Lung microvascular endothelial cell (primary cell): ENCODE measurements around the gene MATCAP1. TPM values are rescaled to one million over a fixed set of nuclear protein-coding genes. Genes with fewer than 3 reads are reported as not detected.

Experiments used
- DNase-seq, 2 donors: peaks; one replicate each; pipeline versions ENCODE4 v3.0.0 to v3.0.0-alpha.2; 2010; ENCODE audit warnings: low read depth in 2 of 2
- total RNA-seq: library from RNA; depleted of rRNA; stranded (reverse); fragments of >200 nt; gene quantifications from 2 replicates; pipeline ENCODE4 v1.2.1, GENCODE V29; 2014

Gene MATCAP1
- total RNA-seq, 1 donor from 2014 or later: 10.1 TPM

DNA sequence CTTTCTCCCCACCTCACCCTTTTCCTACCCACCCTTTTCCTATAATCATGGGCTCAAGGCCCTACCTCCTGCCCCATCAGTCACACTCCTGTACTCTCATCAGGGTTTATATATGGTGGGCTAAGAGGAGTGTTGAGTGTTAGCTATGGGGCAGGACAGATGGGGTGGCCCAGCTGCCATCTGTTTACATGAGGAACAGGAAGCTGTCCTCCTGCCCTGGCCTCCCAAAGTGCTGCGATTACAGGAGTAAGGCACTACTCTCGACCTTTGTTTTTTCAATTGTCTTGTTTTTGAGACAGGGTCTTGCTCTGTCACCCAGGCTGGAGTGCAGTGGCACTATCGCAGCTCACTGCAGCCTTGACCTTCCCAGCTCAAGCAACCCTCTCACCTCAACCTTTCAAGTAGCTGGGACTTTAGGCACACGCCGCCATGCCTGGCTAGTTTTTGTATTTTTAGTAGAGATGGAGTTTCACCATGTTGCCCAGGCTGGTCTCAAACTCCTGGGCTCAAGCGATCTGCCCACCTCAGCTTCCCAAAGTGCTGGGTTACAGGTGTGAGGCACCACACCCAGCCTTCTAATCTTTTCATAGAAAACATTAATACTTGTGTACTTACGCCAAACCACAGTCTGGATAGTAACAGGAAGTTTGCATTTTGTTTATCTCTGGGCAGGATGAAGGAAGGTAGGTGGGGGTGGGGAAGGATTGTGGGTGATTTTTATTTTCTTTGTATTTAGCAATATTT lies 25.7 kb downstream of the MATCAP1 start:
- no peak for DNase-seq

DNA sequence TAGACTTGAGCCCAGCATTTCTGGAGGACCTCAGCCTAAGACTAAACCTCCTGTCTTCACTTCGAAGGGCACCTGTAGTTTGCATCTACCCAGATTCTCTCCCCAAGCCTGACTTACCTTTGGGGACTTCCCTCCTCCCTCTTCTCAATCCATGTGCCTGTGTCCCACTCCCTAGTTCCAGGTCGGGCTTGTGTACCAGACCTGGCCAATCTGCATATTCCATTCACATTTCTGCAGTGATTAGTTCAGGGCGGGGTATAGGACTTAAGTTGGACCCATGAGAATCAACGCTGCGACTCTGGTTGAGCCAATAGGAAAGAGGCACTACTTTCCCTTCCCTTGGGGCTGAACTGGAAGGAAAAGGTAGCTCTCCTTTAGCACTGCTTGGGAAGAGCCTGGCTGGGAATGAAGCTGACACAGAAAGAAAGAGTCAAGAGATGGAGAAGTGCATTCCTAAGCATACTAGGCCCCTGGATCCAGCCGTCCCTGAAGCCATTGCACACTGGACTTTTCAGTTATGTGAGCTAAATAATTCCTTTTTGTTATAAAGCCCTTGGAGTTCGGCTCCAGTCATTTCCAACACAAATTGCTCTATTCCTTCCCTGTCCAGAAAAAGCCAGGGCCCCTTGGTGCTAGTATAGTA lies 26.5 kb downstream of the MATCAP1 start:
- no peak for DNase-seq

DNA sequence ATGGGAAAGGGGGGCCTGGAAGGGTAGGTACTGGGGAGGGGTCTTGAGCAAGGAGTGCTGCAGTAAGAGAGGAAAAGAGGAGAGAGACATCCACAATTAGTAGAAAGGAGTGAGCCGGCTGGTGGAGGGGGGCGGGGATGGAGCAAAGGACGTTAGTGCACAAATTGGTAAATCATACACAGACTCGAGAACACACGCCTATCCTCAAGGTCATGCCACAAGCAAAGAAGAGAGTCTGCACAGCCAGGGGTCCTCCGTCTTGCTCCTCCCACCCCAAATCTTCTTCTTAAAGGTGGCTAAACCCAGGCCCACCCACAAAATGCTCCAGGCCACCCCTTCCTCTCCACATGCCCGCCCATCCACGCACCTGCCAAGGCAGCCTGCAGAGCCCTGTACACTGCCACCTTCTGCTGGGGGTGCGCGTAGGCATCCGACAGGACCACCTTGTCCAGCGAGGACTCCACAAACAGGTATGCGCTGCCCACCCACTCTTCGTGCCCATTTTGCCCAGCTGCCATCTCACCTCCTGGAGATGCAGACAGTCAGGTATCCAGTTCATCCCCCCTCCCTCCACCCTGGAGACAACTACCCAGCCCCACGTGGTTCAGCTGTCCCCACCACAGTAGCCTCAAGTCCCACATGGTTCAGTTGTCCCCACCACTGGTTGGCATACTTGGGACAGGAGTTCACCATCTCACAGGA lies 27.5 kb downstream of the MATCAP1 start:
- no peak for DNase-seq

DNA sequence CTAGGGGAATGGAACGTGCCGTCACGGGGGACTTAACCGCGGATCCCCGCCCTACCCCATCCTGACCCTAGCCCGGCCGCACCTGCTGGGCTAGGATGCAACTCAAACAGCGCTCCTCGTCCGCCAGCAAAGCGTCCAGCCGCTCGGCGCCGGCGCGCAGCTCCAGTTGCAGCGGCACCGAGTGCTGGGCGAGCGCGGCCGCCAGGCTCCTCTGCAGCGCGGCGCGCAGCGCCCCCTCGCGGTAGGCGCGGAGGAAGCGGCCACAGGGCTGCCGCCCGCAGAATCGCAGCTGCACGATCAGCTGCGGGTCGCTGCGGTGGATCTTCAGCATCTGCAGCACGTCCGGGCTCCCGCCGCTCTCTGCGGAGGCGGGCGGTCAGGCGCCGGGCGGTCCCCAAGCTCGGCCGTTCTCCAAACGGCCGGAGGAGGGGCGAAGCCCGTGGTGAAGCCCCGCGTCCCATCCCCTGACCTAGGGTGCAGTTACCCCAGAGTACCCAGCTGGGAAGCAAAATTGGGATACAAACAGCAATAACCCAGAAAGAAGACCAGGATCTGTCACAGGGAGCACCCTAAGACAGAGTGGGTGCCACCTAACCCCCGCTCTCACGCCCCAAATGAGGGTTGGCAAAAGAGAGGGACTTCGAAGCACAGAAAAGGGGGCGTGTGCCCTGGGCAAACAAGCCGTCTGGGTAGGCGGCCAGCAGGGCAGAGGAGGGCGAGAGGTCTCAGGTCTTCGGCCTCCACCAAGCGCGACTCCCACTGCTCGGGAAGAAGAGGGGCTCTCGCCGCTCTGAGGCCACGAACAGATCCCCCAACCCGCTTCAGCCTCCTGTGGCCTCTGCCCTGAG lies 28.2 kb downstream of the MATCAP1 start:
- peak; percentile 77 to 86 for DNase-seq

DNA sequence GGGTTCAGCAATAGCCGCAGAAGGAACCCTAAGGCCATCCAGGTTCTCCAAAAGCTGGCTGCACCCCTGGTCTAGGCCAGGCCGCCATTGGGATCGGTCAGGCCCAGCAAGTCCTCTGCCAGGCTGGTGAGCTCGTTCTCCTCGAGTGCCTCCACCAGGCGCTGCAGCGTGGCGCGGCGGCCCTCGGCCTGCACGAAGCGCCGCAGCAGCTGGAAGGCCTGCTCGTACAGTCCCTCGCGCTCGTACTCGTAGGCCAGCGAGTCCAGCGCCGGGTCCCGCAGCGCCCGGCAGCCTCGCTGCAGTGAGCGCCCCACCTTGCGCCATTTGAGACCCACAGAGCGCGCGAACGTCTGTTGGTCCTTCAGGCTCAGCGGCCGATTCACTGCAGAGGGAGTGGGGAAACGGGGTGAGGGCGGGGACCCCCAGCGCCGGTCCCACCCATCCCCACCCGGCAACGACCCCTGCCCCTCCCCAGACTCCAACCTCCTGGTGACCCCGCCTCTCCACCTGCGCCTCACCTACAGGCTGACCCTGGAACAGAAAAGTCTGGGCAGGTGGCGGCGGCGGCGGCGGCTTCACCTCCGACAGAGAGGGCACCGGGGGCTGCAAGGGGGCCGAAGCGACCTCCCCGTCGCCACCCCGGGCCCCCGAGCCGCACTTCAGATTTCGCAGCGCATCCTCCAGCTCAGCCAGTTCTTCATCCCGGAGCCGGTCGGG lies 29.0 kb downstream of the MATCAP1 start:
- DNase-seq: no peak

DNA sequence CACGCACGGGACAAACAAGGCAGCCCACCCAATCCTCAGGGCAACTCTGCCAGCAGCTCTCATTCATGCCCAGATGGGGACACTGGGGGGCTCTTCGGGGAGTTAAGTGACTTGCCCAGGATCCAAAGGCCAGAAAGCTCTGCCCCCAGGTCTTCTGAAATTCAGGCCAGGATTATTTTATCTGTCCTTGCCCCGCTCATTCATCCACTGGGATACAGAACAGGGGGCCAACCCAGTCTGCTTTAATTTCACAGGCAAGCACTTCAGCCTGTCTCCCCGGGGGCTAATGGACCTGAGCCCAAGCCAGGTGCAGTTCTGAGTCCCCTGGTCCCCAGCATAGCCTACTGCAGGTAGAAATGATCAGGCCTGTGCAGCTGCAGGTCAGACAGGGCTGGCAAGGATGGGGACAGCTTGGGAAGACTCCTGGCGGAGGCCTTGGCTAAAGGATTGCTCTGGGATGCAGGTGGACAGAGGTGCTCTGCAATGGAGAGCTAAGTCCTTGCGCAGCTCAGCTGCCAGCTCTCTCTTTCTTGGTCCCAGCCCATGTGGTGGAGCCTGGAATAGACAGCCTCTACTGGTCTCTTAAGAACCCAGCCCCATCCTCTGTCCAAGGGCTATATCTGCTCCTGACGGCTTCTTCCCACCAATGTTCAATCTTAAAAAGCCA lies 32.2 kb downstream of the MATCAP1 start:
- no peak for DNase-seq

DNA sequence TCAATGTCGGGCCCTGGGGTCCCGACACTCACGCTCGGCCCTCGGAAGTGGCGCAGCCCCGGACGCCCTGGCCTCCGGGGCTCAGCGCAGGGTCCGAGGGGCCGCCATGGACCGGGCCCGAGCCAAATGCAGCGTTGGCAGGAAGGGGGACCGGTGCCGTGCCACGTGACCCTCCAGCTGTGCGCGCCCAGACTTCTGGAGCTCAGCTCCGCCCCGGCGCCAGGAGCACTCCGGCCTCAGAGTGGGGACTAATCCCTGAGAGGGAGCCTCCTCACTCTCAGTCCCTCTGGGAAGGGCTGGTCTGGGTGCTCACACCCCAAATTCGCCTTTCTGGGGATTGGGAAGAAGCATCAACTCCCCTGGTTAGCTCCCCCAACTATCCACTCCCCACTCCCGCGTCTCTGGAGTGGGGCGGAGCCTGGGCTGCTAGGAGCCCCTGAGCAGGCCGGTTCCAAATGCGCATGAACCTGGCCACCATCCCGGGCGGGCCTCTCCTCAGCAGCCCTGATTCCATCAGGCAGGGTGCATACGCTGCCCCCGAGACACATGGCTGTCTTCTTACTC lies 32.8 kb downstream of the MATCAP1 start, which contains the start of gene B3GNT9:
TSS of gene B3GNT9 (minus strand) at position 166 of the 564 bp plus-strand sequence. CDS start 513 bp downstream, outside the sequence.
- peak in 1 of 2 donors; percentile 43 for DNase-seq

DNA sequence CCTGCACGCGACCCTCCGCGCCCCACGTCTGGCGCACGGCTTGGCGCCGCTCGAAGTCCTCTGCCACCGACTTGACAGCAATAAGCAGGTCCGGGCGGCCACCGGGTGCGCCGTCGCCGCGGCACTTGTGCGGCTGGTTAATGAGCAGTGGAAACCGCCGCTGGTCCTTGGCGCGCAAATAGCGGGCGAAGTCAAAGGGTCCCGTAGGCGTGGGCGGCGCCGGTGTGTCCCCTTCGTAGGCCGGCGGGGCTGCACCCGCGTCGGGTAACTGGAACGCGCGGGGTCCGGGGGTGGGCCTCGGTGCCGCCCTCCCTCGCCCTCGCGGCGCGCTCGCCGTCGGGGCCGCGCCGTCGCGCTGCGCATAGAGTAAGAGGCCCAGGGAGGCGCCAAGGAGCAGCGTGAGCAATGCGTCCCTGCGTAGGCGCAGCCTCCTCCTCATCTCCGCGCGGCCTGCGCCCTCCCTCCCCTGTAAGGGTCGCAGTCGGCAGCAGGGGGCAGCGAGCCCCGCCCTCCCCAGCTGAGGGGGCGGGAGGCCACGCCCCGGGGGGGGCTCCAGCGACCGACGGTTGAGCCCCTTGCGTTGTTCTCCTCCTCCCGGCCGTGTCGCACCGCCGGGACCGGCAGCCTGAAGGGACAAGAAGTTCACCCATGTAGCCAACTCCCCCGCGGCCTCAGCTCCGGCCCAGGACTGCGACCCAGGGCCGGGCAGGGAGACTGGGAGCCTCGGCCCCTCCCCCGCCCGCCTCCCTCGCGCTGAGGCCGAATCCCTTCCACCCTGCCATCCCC lies 33.5 kb downstream of the MATCAP1 start:
- DNase-seq: peak in 1 of 2 donors; percentile 47

DNA sequence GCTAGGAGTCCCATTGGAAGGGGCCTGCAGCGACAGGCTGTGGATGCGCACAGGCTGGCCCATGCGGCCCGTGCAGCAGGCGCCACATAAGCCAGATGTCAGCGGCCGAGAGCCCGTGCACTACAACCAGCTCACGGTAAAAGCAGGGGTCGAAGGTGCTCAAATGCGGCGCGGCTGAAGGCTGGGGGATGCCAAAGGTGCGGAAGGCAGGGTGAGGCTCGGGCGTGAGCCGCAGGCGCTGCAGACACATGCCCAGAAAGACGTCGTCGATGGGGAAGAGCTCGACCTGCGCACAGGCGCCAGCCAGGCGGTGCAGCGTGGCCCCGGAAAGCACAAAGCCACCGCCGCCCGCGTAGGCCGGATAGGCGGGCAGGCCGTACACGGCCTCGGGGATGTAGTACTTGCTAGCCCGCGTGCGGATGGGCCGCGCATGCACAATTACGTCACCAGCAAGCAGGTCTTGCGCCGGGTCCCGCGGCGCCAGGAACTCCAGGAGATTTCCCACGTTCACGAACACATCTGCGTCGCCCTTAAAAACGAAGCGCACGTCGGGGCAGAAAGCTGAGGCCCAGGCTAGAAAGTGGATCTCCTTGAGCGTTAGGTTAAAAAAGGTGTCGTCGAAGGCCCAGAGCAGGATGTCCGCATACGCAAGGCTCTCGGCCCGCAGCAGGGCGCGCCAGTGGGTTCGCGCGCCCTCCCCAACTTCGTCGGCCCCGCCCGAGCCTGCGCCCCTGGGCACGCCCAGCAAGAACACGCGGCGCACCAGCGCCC lies 34.3 kb downstream of the MATCAP1 start:
- DNase-seq: no peak

DNA sequence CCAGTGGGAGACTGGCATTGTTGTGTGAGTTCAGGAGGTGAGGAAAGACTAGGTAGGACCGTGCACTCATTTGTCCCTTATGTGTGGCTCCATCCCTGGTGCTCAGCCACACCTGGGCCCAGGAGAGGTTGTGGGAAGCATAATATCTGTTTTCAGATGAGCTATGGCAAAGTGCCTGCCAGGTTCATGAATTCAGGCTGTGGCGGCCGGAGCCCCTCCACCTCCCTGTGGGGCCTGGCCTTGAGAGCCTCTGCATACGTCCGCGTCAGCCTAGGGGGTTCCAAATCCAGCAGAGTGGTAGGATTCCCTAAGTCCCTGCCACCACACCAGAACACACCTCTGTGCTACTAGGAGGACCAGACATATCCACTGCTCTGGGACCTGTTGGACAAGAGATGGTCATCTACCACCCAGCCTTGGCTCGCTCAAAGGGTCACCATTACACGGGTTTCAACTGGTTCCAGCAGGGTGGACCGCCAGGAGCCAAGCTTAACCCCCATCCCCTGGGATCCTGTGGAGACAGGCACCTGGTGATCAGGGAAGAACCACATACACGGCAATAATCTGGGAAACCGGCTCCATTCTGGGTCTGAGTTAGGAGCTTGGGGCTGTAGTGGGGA lies 35.0 kb downstream of the MATCAP1 start:
- no peak for DNase-seq

DNA sequence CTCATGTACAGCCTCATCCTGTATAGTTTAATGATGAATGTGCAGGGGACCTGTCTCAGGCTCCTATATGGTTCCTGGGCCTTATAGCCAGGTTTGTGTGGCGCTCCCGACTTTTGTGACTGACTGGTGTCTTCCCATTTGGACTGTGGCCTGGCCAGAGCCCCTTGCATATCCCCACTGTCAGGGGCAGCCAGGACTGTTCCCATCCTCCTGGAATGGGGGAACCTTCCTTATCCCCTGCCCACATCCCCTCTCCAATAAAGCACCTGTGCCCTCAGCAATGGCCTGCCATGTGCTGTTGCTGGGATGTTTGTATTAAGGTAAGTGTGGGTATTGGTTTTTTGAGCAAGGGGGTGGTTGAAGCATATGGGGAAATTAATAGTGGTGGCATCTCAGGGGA lies 35.5 kb downstream of the MATCAP1 start:
- no peak for DNase-seq

DNA sequence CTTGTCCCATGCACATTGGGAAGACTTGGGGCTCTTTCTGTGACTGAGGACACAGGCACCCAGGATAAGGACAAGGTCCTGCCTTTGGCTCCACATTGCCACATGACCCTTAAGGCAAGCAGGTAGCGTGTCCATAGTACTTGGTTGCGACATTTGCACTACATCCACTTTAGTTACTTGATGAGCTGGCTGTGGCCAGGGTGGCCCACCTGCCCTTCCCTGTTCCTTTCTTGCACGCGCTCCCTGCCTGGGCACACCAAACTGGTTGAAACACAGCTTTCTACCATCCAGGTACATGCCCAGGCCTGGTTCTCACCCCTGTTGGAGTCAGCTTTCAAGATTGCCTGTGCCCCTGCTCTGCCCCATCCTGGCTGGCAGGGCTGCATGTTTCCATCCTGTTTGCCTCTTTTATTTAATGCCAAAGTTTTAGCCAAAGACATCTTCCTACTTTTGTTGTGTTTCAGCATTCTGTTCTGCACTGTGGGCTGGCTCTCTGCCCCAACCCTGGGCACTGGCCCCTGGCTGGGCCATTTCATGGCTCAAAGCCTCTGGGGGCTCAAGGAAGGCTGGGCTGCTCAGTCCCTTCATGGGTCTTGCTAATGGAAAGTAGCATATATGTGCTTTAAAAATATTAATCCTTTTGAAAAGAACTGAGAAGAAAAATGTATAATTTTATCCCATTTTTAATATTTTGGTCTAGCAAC lies 36.2 kb downstream of the MATCAP1 start:
- DNase-seq: no peak

DNA sequence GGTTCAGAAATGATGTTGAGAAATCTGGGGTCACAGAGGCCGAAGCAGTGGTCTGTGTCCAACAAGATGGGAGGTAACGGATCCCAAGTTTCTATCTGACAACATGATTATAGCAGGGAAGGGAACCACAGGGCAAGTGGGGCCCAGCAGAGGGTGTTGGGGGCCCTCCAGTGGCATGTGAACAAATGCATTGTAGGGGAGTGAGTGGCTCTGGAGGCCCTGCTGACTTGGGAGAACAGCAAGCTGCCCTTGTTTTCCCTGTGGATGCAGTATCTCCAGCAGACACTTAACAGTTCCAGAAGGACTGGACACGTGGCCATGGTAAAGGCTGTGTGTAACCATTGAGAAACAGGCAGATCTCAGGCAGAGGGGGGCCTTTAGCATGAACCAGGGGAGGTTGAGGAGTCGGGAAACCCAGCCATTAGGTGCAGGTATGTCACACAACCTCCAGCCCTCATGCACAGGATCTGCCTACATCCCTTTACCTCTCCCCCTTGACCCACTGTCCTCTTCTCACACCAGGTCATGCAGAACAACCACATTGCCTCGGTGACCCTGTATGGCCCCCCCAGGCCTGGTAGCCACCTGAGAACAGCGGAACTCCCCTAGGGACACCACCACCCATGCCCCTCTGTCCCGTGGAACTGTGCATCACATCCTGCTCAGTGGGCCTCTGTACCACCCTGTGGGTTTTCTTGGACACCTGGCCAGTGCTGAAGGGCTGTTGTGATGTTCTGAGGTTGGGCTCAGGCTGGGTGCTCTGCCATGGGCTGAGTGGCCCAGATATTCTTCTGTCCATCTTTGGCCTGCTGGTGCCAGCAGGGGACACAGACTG lies 37.0 kb downstream of the MATCAP1 start:
- DNase-seq: no peak

DNA sequence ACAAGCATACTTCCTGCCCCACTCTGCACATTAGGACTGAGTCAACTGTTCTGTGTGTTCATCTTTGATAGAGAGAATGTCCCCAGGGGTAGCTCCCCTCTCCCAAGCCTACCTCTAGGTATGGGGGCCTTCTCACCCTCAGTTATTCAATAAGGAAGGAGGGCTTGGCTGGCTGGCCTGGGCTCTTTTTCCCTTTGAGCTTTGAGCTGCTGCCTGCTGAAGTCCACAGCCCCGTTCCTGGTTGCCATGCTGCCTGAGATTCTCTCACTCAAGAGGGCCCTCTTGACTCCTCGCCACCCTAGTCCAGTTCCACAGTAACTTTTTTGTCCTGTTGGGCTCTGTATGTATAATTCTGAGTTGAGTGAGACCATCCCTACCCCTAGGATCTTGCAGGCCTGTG lies 38.0 kb downstream of the MATCAP1 start:
- DNase-seq: no peak

DNA sequence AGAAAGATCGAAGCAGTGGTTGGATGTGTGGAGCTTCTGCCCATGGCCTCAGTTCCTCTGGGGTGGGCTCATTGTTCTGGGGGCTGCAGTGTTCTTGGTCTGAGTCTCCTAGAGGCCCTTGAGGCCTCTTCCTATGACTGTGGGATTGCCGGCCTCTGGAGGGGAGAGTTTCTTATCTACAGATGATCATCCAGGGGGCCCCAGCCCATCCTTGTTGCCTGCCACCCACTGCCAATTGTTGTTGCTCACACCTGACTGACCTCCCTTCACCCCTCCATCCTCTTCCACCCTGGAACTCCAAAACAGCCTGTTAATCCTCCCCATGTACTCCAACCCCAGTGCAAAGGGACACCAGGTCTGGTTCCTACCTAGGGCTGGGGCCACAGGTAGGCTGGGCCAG lies 38.8 kb downstream of the MATCAP1 start:
- no peak for DNase-seq

DNA sequence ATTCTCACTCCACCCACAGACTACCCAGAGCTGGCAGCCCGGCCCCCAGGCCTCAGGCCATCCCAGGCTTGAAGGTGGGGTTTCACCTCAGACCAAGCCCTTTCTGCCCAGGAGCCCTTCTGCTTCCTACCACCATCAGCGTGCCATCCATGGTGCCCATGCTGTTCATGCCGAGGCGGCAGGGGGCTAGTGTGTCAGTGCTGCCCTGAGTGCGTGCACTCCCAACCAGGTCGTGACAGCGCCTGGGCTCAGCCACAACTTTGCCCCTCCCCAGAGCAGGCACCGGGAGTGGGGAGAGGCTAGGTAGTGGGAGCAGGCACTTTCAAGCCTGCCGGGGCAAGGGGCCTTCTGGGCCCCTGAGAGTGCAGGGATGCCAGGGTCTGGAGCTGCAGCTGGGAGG lies 41.4 kb downstream of the MATCAP1 start:
- DNase-seq: no peak
